Right kidney (tissue), 9 donors: ENCODE data around the gene CFAP52.
"Not testable (repeated sequence)": the region's sequence is repeated elsewhere in the genome, so short reads cannot be mapped to it uniquely, and the experiment has no call there.

Experiments
- DNase-seq: peaks from one replicate; pipeline ENCODE4 v3.0.0-alpha.2; 2016
- long read RNA-seq, 8 donors: transcript quantifications; one replicate each; lab custom pipeline, GENCODE V29; 2026

Gene CFAP52
- long read RNA-seq, donor 1 = 0 reads
- long read RNA-seq, donor 2 = 0 reads
- long read RNA-seq, donor 3 = 0 reads
- long read RNA-seq, donor 4 = 0 reads
- long read RNA-seq, donor 5 = 0 reads
- long read RNA-seq, donor 6 = 0 reads
- long read RNA-seq, donor 7 = 0 reads
- long read RNA-seq, donor 8 = 0 reads

- DNase-seq = peak; percentile 76
These were observed at the start of gene CFAP52 for GRCh38 chr17:9576521-9577372. Gene CFAP52 (plus strand): TSS chr17:9576642. CDS start chr17:9576696, 54 bp downstream.

GRCh38 chr17:9527788-9528187, 48.7 kb upstream of the CFAP52 start:
- DNase-seq = no peak

- no peak for DNase-seq
These were observed 47.3 kb upstream of the CFAP52 start for GRCh38 chr17:9529033-9529700.

- no peak for DNase-seq
These were observed 45.4 kb upstream of the CFAP52 start for GRCh38 chr17:9531034-9531433.

GRCh38 chr17:9532715-9533114, 43.7 kb upstream of the CFAP52 start:
- no peak for DNase-seq

- DNase-seq = no peak
These were observed 43.0 kb upstream of the CFAP52 start for GRCh38 chr17:9533441-9533840.

- DNase-seq = no peak
These were observed 40.4 kb upstream of the CFAP52 start for GRCh38 chr17:9536061-9536460.

- no peak for DNase-seq
These were observed 39.2 kb upstream of the CFAP52 start for GRCh38 chr17:9537177-9537776.

GRCh38 chr17:9538626-9539025, 37.8 kb upstream of the CFAP52 start:
- DNase-seq = no peak

GRCh38 chr17:9541718-9542117, 34.7 kb upstream of the CFAP52 start:
- no peak for DNase-seq

- no peak for DNase-seq
These were observed 32.2 kb upstream of the CFAP52 start for GRCh38 chr17:9544221-9544620.

GRCh38 chr17:9549215-9549614, 27.2 kb upstream of the CFAP52 start:
- no peak for DNase-seq

GRCh38 chr17:9553181-9553580, 23.3 kb upstream of the CFAP52 start:
- DNase-seq = no peak

GRCh38 chr17:9553596-9553995, 22.8 kb upstream of the CFAP52 start:
- no peak for DNase-seq

- DNase-seq = not testable (repeated sequence)
These were observed 21.7 kb upstream of the CFAP52 start for GRCh38 chr17:9554715-9555114.

GRCh38 chr17:9557161-9557755, 19.2 kb upstream of the CFAP52 start:
- DNase-seq = no peak

GRCh38 chr17:9557857-9558256, 18.6 kb upstream of the CFAP52 start:
- DNase-seq = no peak

GRCh38 chr17:9564104-9564503, 12.3 kb upstream of the CFAP52 start:
- no peak for DNase-seq

- no peak for DNase-seq
These were observed 10.4 kb upstream of the CFAP52 start for GRCh38 chr17:9566067-9566466.

- DNase-seq = not testable (repeated sequence)
These were observed 9.7 kb upstream of the CFAP52 start for GRCh38 chr17:9566739-9567138.

- no peak for DNase-seq
These were observed 8.4 kb upstream of the CFAP52 start for GRCh38 chr17:9568004-9568403.

GRCh38 chr17:9568957-9569588, 7.4 kb upstream of the CFAP52 start:
- no peak for DNase-seq
